Vagina (tissue), 2 donors: ENCODE data around the gene TM7SF2.

Experiments
- CTCF ChIP-seq, 3 experiments: fragments of 450-650 bp in 2 of 3; fragments of 200-600 bp in 1 of 3; sonication (generic) in 1 of 3; IDR thresholded peaks; one replicate each; pipeline ENCODE4 v1.5.1; 2017 to 2019; ENCODE audit warnings: antibody characterized with exemption in 3 of 3, mild to moderate bottlenecking in 2 of 3, moderate library complexity in 2 of 3
- POLR2A ChIP-seq, 2 donors: fragments of 450-650 bp; IDR thresholded peaks; one replicate each; pipeline ENCODE4 v1.6.1; 2017; ENCODE audit warnings: antibody characterized with exemption in 2 of 2, mild to moderate bottlenecking in 2 of 2, moderate library complexity in 2 of 2
- POLR2AphosphoS5 ChIP-seq, 2 donors: sonication (generic); formaldehyde crosslinking; IDR thresholded peaks; one replicate each; pipeline ENCODE4 v1.9.0; 2017; ENCODE audit warnings: antibody characterized with exemption in 2 of 2, mild to moderate bottlenecking in 2 of 2, low read depth in 1 of 2; ENCODE audit not compliant: insufficient read depth in 1 of 2

- TF ChIP-seq CTCF (IDR thresholded peaks at IDR 0.05) = no peak
- TF ChIP-seq POLR2AphosphoS5 (IDR thresholded peaks at IDR 0.05; ENCODE audit: insufficient read depth in 1 of 2, low read depth in 1 of 2) = no peak
- no peak for TF ChIP-seq POLR2A (IDR thresholded peaks at IDR 0.05)
These were observed 7.0 kb upstream of the TM7SF2 start for GRCh38 chr11:65104628-65105027.
